ENCODE measurements around the gene RAMP1.

The RAMP1 gene

DNA sequence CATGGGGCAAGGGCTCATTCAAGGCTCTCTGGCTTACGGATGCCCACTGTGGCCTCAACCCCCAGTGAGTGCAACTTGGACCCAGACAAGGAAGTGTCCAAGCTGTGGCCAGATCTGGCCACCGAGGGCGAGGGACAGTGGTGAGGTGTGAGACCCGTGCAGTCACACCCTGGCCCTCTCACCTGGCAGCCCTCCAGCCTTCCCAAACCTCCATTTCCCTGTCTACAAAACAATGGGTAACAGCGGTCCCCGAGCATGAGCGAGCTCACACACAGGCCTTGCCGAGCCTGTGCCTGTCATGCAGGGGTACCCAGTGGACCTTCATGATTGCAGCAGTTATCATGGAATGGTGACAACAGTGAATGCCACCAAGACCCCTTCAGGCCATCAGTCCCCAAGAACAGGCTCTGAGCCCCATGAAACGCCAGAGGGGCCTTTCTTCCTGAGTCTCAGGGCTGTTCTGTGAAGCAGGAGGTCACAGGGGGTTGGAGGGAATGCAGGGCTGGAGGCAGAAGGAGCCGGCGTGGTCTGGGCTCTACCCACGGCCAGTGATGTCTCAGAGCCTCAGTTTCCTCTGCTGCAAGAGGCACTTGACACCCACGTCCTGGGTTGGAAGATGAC lies 49.8 kb downstream of the RAMP1 start:
- TF ChIP-seq CTCF (IDR thresholded peaks at IDR 0.05; ENCODE audit: control insufficient read depth, insufficient read depth, low read depth, low read length, missing control alignments), result no peak
- no peak for DNase-seq (ENCODE audit: low read depth)
- H3K4me3 ChIP-seq (ENCODE audit: control insufficient read depth, low read depth, low read length), result no peak overlapping the region

DNA sequence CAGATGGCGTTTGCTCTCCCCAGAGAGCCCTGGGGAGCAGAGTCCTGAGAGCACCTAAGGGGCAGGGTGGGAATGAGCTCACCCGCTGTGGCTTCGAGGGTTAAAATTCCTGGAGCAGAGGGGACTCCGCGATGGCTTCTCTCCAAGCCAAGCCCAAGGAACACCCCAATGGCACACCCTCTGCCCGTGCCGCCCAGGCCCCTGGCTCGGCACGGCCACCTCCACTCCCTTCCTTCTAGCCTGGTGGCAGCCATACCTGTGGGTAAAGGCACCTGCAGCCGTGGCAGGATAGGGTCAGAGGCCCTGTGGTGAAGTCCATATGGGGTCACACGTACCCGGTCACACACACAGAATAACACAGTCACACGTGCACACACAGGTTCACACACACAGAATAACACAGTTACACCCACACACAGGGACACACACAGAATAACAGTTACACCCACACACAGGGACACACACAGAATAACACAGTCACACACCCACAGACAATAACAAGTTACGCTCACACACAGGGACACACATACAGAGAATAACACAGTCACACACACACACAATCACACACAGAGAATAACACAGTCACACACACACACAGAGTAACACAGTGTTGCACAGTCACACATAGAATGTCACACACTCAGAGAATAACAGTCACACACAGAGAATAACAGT lies 50.5 kb downstream of the RAMP1 start:
- no peak overlapping the region for H3K4me3 ChIP-seq (ENCODE audit: control insufficient read depth, low read depth, low read length)
- TF ChIP-seq CTCF (IDR thresholded peaks at IDR 0.05; ENCODE audit: control insufficient read depth, insufficient read depth, low read depth, low read length, missing control alignments), result no peak
- DNase-seq (ENCODE audit: low read depth), result no peak

GRCh38 chr2:237910576-237911362 lies 51.3 kb downstream of the RAMP1 start:
- no peak for DNase-seq (ENCODE audit: low read depth)
- no peak overlapping the region for H3K4me3 ChIP-seq (ENCODE audit: control insufficient read depth, low read depth, low read length)
- no peak for TF ChIP-seq CTCF (IDR thresholded peaks at IDR 0.05; ENCODE audit: control insufficient read depth, insufficient read depth, low read depth, low read length, missing control alignments)

DNA sequence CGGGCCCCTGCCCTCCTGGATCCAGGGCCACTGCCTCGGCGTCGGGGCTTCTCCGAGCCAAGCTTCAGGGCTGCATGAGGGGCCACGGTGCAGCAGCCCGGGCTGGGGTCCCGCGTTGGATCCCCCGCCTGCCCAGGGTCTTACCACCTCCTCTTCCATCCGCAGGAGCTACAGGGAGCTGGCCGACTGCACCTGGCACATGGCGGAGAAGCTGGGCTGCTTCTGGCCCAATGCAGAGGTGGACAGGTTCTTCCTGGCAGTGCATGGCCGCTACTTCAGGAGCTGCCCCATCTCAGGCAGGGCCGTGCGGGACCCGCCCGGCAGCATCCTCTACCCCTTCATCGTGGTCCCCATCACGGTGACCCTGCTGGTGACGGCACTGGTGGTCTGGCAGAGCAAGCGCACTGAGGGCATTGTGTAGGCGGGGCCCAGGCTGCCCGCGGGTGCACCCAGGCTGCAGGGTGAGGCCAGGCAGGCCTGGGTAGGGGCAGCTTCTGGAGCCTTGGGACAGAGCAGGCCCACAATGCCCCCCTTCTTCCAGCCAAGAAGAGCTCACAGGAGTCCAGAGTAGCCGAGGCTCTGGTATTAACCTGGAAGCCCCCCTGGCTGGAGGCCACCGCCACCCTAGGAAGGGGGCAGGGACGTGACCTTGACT lies 52.1 kb downstream of the RAMP1 start:
- TF ChIP-seq CTCF (IDR thresholded peaks at IDR 0.05; ENCODE audit: control insufficient read depth, insufficient read depth, low read depth, low read length, missing control alignments), result no peak
- H3K4me3 ChIP-seq (ENCODE audit: control insufficient read depth, low read depth, low read length), result no peak overlapping the region
- DNase-seq (ENCODE audit: low read depth), result no peak

DNA sequence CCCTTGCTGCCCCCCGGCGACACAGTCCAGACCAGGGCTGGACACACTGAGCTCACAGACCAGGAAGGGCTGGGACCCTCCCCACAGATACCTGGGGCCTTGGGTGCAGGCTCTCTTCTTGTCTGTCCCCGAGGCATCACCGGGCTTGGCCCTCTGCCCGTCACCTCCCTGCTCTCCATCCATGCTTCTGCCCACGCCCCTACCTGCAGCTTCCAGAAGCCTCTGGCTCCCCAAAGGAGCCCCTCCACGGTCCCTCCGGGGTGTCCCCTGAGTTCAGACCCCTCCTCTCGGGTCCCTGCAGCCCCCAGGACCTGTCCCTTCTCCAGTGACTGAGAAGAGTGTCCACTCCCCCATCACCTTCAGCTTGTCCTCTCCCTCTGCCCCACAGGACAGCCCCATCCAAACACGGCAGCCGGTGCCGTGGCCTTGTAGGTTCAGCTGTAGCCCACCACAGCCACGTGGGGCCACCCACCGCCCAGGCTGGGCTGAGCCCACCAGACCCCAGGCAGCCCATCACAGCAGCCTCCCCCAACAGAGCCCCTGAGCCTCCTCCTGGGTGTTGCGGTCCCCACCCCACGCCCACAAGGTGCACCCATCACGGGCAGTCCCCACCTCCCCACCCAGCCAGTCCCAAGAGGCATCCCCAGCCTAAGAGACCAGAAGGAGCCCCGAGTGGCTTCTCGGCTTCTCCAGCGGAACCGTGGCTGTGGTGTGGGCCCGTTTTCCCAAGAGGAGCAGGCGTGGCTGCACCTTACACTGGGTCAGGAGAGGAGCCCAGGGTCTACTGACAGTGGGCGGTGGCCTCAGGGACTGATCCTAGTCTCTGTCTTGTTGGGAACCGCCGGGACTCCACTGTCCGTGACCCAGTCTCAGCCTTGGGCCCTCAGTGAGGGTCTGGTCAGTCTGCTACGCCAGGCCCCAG lies 53.1 kb downstream of the RAMP1 start:
- no peak for DNase-seq (ENCODE audit: low read depth)
- no peak overlapping the region for H3K4me3 ChIP-seq (ENCODE audit: control insufficient read depth, low read depth, low read length)
- TF ChIP-seq CTCF (IDR thresholded peaks at IDR 0.05; ENCODE audit: control insufficient read depth, insufficient read depth, low read depth, low read length, missing control alignments), result no peak

Measured in AG09309 (cell line).